ENCODE data around the gene ACP4. TPM values are rescaled to one million over a fixed set of nuclear protein-coding genes. Genes with fewer than 3 reads are reported as not detected.
"Not testable (repeated sequence)": the region's sequence is repeated elsewhere in the genome, so short reads cannot be mapped to it uniquely, and the experiment has no call there.

ACP4 gene
- polyA plus RNA-seq, 1 experiment: not detected

- DNase-seq (ENCODE audit: low read depth, low spot score): no peak
Observed at GRCh38 chr19:50764409-50764808, 25.8 kb upstream of the ACP4 start.

GRCh38 chr19:50766746-50767145 is 23.5 kb upstream of the ACP4 start:
- H3K27ac ChIP-seq (ENCODE audit: low read depth, low read length); H3K27me3 ChIP-seq (ENCODE audit: control insufficient read depth, insufficient read depth, low read length); CTCF ChIA-PET; H3K9me3 ChIP-seq (ENCODE audit: control insufficient read depth, insufficient read depth, low read length); DNase-seq (ENCODE audit: low read depth, low spot score); H3K4me3 ChIP-seq (ENCODE audit: low read depth, low read length): not testable (repeated sequence)
- POLR2A ChIA-PET: interaction anchor here (0.7 kb wide), 1 partner anchor 59 kb away, joined by 3 read pairs; no protein-coding TSS in a partner anchor

More at GRCh38 chr19:50764409-50764808, 25.8 kb upstream of the ACP4 start:
- Histone ChIP-seq H3K27ac (ENCODE audit: low read depth, low read length) (no peak overlapping the region), H3K9me3 (ENCODE audit: control insufficient read depth, insufficient read depth, low read length) (no peaks in the 10 kb centered on the region), H3K4me3 (ENCODE audit: low read depth, low read length) (no peak overlapping the region), H3K27me3 (ENCODE audit: control insufficient read depth, insufficient read depth, low read length) (no peaks in the 10 kb centered on the region)
- ChIA-PET POLR2A (no interaction called here), CTCF (no interaction called here)
- no peak for TF ChIP-seq CTCF (IDR thresholded peaks at IDR 0.05; ENCODE audit: low read depth, low read length)

- POLR2A ChIA-PET: interaction anchor here (0.7 kb wide), 1 partner anchor 60 kb away, joined by 3 read pairs; no protein-coding TSS in a partner anchor
- not testable (repeated sequence) for H3K27ac ChIP-seq (ENCODE audit: low read depth, low read length); DNase-seq (ENCODE audit: low read depth, low spot score); H3K9me3 ChIP-seq (ENCODE audit: control insufficient read depth, insufficient read depth, low read length); H3K27me3 ChIP-seq (ENCODE audit: control insufficient read depth, insufficient read depth, low read length); H3K4me3 ChIP-seq (ENCODE audit: low read depth, low read length)
- CTCF ChIA-PET: interaction anchor here (0.7 kb wide), 1 partner anchor 11 kb away, joined by 3 read pairs; no protein-coding TSS in a partner anchor
Observed at GRCh38 chr19:50767263-50767662, 23.0 kb upstream of the ACP4 start.

GRCh38 chr19:50768277-50768676 is 21.9 kb upstream of the ACP4 start:
- Histone ChIP-seq H3K4me3 (ENCODE audit: low read depth, low read length) (no peak overlapping the region), H3K9me3 (ENCODE audit: control insufficient read depth, insufficient read depth, low read length) (no peaks in the 10 kb centered on the region), H3K27ac (ENCODE audit: low read depth, low read length) (no peak overlapping the region), H3K27me3 (ENCODE audit: control insufficient read depth, insufficient read depth, low read length) (no peaks in the 10 kb centered on the region)
- CTCF ChIA-PET: no interaction called here
- POLR2A ChIA-PET: no interaction called here
- no peak for TF ChIP-seq CTCF (IDR thresholded peaks at IDR 0.05; ENCODE audit: low read depth, low read length)
- no peak for DNase-seq (ENCODE audit: low read depth, low spot score)

GRCh38 chr19:50770164-50770563 is 20.1 kb upstream of the ACP4 start, which contains the start of gene GPR32:
Gene GPR32, plus strand, starts transcription at chr19:50770464. Its CDS starts 137 bp downstream, at chr19:50770601.
- H3K9me3 ChIP-seq (ENCODE audit: control insufficient read depth, insufficient read depth, low read length); H3K27me3 ChIP-seq (ENCODE audit: control insufficient read depth, insufficient read depth, low read length); POLR2A ChIA-PET; DNase-seq (ENCODE audit: low read depth, low spot score); H3K27ac ChIP-seq (ENCODE audit: low read depth, low read length); CTCF ChIA-PET; H3K4me3 ChIP-seq (ENCODE audit: low read depth, low read length): not testable (repeated sequence)

- no peak for TF ChIP-seq CTCF (IDR thresholded peaks at IDR 0.05; ENCODE audit: low read depth, low read length)
- ChIA-PET CTCF (no interaction called here), POLR2A (no interaction called here)
- no peak for DNase-seq (ENCODE audit: low read depth, low spot score)
- no peak overlapping the region for H3K4me3 ChIP-seq (ENCODE audit: low read depth, low read length)
- no peaks in the 10 kb centered on the region for H3K27me3 ChIP-seq (ENCODE audit: control insufficient read depth, insufficient read depth, low read length)
- H3K9me3 ChIP-seq (ENCODE audit: control insufficient read depth, insufficient read depth, low read length): no peaks in the 10 kb centered on the region
- H3K27ac ChIP-seq (ENCODE audit: low read depth, low read length): no peak overlapping the region
Observed at GRCh38 chr19:50770888-50771287, 19.3 kb upstream of the ACP4 start.

All from AG04450 (cell line).